Activated T-cell treated with anti-CD3 and anti-CD28 coated beads, Interleukin-2, amount 50 U/mL, for 1 hour (primary cell): Measurements from ENCODE around the gene NOD2.

Experiments used
- DNase-seq: peaks from one replicate; pipeline ENCODE4 v3.0.0-alpha.2; 2020

The NOD2 gene

GRCh38 chr16:50695017-50696000, 1.9 kb downstream of the NOD2 start:
- no peak for DNase-seq

DNA sequence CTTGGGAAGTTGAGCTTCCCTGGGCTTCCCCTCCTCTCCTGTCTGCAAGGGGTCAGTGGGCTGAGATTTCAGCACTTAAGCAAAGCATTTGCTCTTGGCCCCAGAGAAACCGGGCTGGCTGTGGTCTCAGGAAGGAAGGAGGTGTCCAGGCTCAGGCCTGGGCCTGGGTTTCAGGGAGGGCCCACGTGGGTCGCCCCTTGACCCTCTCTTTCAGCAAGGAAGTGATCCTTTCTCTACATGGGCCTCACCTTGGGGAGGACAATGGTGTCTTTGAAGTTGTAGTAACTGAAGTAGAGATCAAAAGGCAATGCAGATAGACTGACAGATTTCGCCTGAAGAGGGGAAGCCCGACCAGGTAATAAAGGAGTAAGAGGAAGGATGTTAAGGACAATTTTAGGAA, 2.7 kb downstream of the NOD2 start:
- DNase-seq: no peak

- peak; percentile 55 for DNase-seq
Observed at GRCh38 chr16:50696575-50697420, 3.4 kb downstream of the NOD2 start.

GRCh38 chr16:50697421-50697715, 4.0 kb downstream of the NOD2 start:
- DNase-seq: no peak

DNA sequence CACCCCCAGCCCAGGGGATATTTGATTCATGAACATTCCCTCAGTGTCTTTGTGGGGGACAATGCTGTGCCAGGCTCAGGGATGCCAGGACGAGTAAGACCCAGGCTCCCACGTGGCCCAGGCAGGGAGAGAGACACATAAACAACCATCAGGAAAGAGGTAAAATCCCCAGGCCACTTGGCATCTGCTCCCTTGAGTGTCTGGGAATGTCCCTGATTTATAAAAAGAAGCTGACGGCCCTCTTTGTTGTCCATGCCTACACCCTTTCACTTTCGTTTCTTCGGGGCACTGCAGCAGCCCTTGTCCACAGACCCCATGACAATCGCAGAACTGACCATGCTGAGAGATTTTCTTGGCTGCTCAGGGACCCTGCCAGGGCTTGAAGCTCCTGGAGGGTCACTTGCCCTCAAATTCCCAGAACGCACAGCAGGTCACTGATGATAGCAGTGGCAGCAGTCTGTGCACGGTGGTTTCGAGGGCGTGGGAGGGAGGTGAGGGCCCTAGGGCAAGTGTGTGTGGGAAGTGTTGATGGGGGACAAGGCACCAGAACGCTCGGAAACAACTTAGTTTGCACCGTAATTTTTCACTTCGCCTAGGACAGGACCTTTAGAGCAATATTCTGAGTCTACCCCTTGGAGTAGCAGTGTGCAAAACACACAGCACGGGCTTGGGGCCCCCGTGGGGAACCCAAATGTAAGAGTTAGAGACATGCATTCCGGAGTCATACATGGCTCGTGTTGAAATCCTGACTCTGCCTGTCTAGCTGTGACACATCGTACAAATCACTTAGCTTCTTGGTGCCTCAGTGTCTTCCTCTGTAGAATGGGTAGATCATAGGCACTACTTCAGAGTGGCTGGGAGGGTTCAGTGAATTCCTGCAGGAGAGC, 4.7 kb downstream of the NOD2 start:
- DNase-seq: no peak

DNA sequence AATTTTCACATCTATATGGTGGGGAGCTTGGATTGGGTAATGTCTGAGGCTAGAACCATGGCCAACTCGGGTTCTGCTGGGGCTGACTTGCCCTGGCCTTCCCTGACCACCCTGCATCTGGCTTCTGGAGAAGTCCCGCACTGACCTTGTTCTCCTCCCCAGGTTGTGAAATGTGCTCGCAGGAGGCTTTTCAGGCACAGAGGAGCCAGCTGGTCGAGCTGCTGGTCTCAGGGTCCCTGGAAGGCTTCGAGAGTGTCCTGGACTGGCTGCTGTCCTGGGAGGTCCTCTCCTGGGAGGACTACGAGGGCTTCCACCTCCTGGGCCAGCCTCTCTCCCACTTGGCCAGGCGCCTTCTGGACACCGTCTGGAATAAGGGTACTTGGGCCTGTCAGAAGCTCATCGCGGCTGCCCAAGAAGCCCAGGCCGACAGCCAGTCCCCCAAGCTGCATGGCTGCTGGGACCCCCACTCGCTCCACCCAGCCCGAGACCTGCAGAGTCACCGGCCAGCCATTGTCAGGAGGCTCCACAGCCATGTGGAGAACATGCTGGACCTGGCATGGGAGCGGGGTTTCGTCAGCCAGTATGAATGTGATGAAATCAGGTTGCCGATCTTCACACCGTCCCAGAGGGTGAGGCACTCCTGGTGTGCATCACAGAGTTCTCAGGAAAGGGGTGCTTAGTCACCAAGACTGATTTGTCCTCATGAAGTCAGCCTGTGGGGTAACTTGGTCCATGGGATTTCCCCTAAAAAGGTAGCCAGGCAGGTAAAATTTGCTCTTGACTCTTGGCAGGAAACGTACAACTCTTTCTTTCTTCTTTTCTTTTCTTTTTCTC, 6.1 kb downstream of the NOD2 start:
- no peak for DNase-seq

DNA sequence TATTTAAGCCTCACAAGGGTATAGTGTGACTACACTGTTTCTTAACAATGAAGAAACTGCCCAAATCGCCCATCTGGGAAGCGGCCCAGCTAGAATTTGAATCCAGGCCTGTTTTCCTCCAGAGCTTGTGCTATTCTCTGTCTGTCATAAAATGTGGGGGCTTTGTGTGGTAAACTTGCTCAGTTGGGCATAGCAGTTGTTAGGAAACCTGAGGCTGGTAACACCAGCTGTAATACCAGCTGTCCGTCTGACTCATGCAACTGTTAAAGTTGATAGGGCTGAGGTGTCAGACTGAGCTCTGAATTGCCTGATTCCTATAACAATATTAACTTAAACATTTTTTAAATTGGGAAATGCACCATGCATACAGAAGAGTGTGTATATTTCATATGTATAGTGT, 9.3 kb downstream of the NOD2 start:
- DNase-seq: no peak

DNA sequence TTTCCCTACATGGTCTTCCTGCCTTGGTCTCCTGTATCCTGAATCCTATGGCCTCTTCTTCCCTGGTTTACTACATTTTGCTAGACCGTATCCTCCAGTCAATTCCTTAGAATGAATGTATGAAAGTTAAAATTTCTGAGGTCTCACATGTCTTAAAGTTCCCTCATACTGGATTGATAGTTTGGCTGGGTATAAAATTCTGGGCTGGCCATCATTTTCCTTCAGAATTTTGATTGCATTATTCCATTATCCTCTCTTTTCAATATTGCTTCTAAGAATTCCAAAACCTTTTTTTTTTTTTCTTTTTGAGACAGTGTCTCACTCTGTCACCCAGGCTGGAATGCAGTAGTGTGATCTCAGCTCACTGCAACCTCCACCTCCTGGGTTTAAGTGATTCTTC, 10.8 kb downstream of the NOD2 start:
- DNase-seq: no peak

GRCh38 chr16:50705436-50706110, 12.2 kb downstream of the NOD2 start:
- no peak for DNase-seq

GRCh38 chr16:50706250-50706649, 12.8 kb downstream of the NOD2 start:
- DNase-seq: no peak

DNA sequence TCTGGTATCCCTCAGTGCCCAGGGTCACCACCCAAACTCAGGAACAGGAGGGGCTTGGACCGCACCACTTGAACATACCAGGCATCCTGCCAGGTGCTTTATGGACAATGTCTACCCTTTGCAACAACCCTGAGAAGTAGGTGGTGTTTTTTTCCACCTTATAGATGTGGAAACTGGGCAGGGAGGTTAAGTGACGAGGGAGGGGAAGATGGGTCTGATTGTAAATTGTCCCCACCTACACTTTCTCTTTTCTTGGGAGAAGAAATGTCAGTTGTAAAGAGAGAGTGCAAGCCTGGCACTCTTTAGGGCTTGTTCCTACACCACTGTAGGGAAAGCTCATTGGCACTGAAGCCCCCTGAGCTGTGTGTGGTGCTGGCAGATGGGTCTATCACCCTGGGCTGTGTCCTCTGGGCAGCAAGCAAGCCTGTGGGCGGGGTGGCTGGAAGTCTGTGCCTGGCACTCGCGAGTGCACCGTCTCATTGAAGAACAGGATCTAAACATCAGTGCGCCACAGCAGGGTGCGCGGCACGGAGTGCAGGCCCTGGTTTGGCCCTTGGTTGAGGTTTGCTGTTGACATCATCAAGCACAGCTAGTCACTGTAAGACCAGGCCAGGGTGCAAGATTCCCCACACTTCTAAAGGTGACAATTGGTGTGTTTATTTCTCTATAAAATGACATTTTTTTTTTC, 15.1 kb downstream of the NOD2 start:
- peak; percentile 33 for DNase-seq

DNA sequence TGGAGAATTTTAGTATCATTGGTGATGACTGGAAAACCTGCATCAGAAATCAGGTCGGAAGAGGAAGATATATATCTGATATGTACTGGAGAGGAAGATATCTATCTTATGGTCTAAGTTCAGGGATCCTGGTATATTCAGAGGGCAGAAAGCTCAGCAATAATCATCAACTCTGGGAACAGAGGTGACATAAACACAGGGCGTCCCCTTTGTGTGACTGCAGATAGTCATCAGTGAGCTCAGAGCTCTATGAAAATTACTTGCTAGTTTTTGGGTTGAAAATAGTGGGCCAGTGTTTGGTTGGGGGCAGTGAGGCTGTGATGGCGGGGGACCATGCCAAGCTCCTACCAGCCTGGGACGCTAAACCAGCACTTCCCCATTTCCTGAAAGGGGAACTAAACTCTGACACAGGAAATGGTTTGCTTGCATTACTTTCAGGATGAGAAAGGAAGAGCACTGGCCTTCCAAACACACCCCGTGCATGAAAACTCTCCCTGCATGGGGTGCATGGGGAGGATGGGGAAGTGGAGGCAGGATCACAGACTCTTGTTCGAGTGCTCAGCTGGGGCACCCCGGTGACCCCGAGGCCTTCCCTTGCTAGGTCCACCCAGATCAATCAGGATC, 15.8 kb downstream of the NOD2 start:
- no peak for DNase-seq

- no peak for DNase-seq
Observed at GRCh38 chr16:50709980-50710379, 16.6 kb downstream of the NOD2 start.

DNA sequence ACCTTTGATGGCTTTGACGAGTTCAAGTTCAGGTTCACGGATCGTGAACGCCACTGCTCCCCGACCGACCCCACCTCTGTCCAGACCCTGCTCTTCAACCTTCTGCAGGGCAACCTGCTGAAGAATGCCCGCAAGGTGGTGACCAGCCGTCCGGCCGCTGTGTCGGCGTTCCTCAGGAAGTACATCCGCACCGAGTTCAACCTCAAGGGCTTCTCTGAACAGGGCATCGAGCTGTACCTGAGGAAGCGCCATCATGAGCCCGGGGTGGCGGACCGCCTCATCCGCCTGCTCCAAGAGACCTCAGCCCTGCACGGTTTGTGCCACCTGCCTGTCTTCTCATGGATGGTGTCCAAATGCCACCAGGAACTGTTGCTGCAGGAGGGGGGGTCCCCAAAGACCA, 17.6 kb downstream of the NOD2 start:
- DNase-seq: no peak

DNA sequence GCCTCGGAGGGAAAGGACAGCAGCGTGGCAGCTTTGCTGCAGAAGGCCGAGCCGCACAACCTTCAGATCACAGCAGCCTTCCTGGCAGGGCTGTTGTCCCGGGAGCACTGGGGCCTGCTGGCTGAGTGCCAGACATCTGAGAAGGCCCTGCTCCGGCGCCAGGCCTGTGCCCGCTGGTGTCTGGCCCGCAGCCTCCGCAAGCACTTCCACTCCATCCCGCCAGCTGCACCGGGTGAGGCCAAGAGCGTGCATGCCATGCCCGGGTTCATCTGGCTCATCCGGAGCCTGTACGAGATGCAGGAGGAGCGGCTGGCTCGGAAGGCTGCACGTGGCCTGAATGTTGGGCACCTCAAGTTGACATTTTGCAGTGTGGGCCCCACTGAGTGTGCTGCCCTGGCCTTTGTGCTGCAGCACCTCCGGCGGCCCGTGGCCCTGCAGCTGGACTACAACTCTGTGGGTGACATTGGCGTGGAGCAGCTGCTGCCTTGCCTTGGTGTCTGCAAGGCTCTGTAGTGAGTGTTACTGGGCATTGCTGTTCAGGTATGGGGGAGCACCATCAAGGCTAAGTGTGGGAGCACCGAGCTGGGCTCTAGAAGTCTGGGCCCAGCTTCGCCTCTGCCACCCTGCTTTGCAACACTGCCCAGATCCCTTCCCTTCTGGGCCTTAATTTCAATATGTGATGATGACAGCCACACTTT, 18.6 kb downstream of the NOD2 start:
- DNase-seq: no peak

DNA sequence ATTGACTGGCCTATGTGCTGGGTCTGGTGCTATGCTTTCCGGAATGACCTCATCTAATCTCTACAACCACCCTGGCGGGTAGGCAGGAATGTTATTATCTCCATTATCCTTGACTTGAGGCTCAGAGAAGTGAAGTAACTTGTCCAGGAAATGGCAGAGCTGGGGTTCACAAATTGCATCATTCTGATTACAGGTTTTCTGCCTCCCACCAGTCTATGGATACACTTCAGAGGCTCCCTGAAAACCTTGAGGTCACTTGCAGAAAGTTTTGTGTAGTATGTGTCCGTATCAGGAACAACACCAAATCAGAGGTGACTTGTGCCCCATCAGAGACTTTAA, 19.1 kb downstream of the NOD2 start:
- DNase-seq: no peak

GRCh38 chr16:50712956-50713355, 19.6 kb downstream of the NOD2 start:
- no peak for DNase-seq

GRCh38 chr16:50717091-50717490, 23.7 kb downstream of the NOD2 start:
- DNase-seq: no peak

- no peak for DNase-seq
Observed at GRCh38 chr16:50717494-50717893, 24.1 kb downstream of the NOD2 start.
